NCI-H2029 (cell line): ENCODE measurements around the gene RAB11FIP4.
"Not testable (repeated sequence)": the region's sequence is repeated elsewhere in the genome, so short reads cannot be mapped to it uniquely, and the experiment has no call there.

Source experiments
- DNase-seq: peaks from one replicate; lab custom pipeline; 2025; lab: John Stamatoyannopoulos, UW

Gene RAB11FIP4

GRCh38 chr17:31391496-31391949, at the start of gene RAB11FIP4:
Gene RAB11FIP4 (plus strand): TSS chr17:31391675. CDS start chr17:31391853, 178 bp downstream.
- DNase-seq, result no peak

- not testable (repeated sequence) for DNase-seq
These were observed 46.2 kb upstream of the RAB11FIP4 start for GRCh38 chr17:31345191-31345747.

- no peak for DNase-seq
These were observed 42.0 kb upstream of the RAB11FIP4 start for GRCh38 chr17:31349454-31349853.

GRCh38 chr17:31355935-31356334, 35.5 kb upstream of the RAB11FIP4 start:
- DNase-seq, result no peak

GRCh38 chr17:31357091-31357490, 34.4 kb upstream of the RAB11FIP4 start:
- no peak for DNase-seq

GRCh38 chr17:31357839-31358394, 33.6 kb upstream of the RAB11FIP4 start:
- DNase-seq, result peak; percentile 69

GRCh38 chr17:31364012-31364411, 27.5 kb upstream of the RAB11FIP4 start:
- no peak for DNase-seq

- DNase-seq, result no peak
These were observed 25.4 kb upstream of the RAB11FIP4 start for GRCh38 chr17:31366088-31366487.

GRCh38 chr17:31369266-31369665, 22.2 kb upstream of the RAB11FIP4 start:
- no peak for DNase-seq

GRCh38 chr17:31371511-31372097, 19.9 kb upstream of the RAB11FIP4 start:
- DNase-seq, result peak; percentile 40

GRCh38 chr17:31373150-31374093, 18.1 kb upstream of the RAB11FIP4 start:
- DNase-seq, result peak; percentile 16

- no peak for DNase-seq
These were observed 17.4 kb upstream of the RAB11FIP4 start for GRCh38 chr17:31374094-31374447.

- no peak for DNase-seq
These were observed 17.0 kb upstream of the RAB11FIP4 start for GRCh38 chr17:31374503-31374902.

- DNase-seq, result no peak
These were observed 12.8 kb upstream of the RAB11FIP4 start for GRCh38 chr17:31378638-31379037.

- DNase-seq, result no peak
These were observed 11.8 kb upstream of the RAB11FIP4 start for GRCh38 chr17:31379597-31380205.

GRCh38 chr17:31381165-31381668, 10.3 kb upstream of the RAB11FIP4 start:
- no peak for DNase-seq

- DNase-seq, result not testable (repeated sequence)
These were observed 8.7 kb upstream of the RAB11FIP4 start for GRCh38 chr17:31382668-31383275.

- not testable (repeated sequence) for DNase-seq
These were observed 8.0 kb upstream of the RAB11FIP4 start for GRCh38 chr17:31383488-31383887.

- DNase-seq, result no peak
These were observed 5.8 kb upstream of the RAB11FIP4 start for GRCh38 chr17:31385428-31386285.

- DNase-seq, result no peak
These were observed 4.9 kb upstream of the RAB11FIP4 start for GRCh38 chr17:31386542-31387075.
